Left forelimb (tissue), 1 donor: ENCODE measurements around the gene RPL13.
"Not testable (repeated sequence)": the region's sequence is repeated elsewhere in the genome, so short reads cannot be mapped to it uniquely, and the experiment has no call there.

Source experiments
- DNase-seq: peaks from one replicate; pipeline ENCODE4 v3.0.0-alpha.2; 2018; ENCODE audit warnings: low spot score

Gene RPL13

DNA sequence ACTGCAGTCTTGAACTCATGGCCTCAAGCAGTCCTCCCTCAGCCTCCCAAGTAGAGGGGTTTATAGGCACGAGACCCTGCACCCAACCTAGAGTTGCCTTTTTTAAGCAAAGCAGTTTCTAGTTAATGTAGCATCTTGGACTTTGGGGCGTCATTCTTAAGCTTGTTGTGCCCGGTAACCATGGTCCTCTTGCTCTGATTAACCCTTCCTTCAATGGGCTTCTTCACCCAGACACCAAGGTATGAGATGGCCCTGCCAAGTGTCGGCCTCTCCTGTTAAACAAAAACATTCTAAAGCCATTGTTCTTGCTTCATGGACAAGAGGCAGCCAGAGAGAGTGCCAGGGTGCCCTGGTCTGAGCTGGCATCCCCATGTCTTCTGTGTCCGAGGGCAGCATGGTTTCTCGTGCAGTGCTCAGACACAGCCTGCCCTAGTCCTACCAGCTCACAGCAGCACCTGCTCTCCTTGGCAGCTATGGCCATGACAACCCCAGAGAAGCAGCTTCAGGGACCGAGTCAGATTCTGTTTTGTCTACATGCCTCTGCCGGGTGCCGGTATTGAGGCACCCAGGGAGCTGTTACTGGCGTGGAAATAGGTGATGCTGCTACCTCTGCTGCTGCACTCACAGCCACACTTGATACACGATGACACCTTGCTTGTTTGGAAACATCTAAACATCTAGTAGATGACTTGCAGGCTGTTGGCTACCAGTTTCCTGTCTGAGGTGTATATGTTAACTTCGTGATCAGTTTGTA is 3.3 kb downstream of the RPL13 start:
- no peak for DNase-seq

DNA sequence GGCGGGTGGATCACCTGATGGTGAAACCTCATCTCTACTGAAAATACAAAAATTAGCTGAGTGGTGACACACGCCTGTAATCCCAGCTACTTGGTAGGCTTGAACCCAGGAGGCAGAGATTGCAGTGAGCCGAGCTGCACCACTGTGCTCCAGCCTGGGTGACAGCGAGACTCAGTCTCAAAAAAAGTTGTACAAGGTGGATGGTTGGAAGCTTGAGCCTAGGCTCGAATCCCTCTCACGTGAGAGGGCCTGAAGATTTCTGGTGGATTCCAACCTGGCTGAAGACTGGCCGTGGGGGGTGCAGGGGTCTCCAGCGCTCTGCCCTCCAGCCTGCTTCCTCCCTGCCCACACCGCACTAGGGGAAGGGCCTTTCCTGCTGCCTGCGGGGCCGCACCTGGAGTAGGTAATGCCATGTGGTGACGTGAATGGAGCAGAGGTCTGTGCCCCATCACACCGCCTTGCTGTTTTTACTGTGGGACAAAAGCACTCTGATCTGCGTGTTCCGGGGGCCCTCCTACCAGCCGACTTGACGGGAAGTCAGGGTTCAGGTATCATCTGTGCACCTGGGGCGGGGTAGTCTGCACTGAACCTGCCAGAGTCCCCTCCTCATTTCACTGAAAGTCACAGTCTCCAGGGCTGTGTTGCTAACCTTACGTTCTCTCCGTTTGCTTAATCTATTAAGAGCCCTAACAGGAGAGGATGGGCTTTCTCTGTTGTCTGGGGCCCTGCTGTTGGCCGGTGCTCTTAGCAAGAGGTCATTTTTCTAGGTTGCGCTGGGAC is 4.2 kb downstream of the RPL13 start:
- no peak for DNase-seq

DNA sequence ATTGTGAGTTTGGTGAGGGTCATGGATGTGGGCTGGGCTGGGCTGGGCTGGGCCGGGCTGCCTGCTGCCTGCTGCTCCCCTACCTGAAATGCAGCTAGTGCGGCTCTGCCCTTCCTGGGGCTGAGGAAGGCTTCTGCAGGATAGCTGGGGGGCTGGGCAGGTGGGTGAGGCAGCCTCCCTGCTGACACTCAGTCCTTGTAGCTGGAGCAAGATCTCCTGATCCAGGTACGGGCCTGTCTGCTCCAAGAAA is 4.7 kb downstream of the RPL13 start:
- no peak for DNase-seq

DNA sequence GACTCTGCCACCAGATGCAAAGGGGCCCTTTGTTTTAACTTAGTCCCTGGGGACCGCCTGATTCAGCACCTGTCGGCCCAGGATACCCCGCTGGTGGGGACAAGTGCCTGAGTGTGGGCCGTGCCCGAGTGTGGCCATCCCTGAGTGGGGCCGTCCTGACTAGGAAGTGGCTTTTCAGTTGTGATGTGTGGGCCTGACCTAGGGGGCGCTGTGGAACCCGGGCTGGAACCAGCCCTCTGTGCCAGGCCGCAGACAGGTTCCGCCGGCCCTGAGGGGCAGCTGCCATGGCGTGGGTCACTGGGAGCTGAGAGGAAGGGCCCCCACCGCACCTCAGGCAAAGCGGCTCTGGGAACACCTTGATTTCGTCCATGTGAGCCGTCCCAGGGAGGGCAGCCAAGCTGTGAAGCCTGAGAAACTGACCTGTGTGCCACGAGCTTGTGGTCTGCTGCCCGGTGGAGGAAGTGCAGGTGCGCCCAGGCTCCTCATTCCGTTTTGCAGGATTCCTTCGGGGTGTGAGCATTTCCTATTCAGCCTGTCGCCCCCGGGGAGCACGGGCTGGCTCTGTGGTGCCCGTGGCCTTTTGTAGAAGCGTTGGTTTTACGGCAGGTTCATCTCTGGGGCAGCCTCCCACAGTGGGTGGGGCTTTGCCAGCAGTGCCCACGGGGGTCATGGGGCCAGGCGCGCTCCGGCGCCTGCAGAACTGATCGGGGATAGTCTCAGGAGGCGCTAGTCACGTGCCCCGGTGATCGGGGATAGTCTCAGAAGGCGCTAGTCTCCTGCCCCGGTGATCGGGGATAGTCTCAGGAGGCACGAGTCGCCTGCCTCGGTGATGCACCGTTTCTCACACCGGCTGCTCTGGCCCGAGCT is 5.3 kb downstream of the RPL13 start:
- DNase-seq = no peak

DNA sequence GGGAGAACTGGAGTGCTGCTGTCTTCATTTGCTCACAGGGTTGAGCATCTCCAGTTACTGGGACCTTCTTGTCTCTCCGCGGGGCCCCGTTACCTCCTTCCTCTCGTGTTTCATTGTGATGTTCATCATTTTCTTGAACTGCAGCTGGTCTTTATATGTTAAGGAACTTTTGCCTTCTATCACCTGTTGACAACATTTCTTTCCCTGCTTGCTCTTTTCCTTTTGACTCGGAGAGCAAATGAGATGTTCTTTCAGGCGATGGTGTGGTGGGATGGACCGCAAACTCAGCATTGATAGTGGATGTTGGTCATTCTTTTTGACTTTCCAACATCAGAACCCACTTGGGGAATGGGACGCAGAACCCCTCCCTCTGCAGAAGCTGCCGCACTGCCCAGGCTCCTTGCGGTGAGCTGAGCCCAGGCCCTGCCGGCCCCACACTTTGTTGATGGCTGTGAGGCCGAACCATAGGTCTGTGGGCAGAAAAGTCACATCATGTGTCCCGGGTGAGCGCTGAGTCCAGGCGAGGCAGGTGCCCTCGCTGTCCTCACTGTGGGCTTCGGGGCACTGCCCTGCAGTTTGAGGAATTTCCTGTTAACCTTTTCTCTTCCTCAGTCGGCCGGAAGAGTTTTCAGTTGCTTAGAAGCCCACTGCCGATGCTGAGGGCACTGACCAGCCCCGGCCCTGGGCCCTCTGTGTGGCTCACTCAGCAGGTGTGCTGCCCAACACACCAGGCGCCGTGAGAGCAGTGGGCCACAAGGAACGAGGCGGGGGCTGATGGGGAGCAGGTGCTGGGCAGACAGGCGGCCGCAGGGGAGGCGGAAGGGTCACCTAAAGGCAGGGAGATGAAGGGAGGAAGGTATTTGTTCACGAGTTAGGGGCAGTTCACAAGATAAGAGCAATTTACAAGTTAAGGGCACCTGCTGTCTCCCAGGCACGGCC is 7.4 kb downstream of the RPL13 start:
- DNase-seq = no peak

DNA sequence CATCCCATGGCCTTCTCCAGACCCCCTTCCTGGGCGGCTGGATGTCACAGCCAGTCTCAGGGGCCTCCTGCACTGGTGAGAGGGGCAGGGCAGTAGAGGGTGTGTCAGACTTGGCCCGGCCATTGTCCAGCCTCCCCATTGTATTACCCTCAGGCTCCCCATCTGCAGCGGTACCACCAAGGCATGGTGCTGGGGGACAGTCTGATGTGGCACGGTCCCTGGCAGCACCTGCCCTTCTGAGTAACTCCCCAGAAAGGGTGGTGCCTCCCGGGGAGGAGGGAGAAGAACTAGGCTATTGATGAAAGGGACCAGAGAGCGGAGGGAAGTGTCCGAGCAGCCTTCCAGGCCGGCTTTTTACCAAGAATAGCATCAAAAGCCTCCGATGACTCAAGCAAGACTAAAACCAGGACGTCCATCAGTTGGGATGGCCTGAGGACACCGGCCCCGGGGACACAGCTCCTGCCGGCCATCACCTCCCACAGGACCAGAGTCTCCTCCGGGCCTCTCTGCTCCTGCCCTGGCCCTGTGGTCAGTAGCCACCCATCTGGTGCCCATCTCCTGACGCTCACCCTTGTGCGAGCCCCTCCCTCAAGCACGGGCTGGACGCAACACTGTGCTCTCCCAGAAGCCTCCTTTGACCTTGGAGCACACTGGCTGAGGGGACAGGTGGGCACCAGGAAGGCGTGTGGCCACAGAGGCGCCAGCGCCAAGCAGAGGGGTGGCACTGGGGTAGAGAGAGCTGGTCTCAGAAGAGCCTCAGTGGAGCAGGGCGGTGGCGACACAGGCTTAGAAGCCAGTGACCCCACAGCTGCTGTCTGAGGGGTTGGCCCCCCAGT is 9.2 kb downstream of the RPL13 start:
- DNase-seq = no peak

DNA sequence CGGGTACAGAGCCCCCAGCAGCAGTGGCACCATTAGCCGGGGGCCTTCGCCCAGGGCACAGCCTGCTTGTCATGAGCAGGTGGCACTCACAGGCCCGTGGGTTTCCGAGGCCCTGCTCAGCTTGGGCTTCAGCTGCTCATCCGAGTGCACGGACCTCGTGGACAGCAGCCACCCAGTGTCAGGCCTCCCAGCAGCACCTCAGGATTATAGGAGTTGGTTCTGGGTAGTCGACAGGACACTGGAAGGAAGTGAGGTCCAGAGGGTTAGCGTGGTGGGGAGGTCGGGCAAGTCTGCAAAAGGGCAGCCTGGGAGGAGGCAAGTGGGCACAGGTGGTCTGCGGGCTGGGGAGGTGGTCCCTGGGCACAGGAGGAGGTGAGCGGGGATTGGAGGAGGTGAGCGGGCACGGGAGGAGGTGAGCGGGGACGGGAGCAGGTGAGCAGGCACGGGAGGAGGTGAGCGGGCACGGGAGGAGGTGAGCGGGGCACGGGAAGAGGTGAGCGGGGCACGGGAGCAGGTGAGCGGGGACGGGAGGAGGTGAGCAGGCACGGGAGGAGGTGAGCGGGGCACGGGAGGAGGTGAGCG is 10.0 kb downstream of the RPL13 start:
- DNase-seq = no peak

DNA sequence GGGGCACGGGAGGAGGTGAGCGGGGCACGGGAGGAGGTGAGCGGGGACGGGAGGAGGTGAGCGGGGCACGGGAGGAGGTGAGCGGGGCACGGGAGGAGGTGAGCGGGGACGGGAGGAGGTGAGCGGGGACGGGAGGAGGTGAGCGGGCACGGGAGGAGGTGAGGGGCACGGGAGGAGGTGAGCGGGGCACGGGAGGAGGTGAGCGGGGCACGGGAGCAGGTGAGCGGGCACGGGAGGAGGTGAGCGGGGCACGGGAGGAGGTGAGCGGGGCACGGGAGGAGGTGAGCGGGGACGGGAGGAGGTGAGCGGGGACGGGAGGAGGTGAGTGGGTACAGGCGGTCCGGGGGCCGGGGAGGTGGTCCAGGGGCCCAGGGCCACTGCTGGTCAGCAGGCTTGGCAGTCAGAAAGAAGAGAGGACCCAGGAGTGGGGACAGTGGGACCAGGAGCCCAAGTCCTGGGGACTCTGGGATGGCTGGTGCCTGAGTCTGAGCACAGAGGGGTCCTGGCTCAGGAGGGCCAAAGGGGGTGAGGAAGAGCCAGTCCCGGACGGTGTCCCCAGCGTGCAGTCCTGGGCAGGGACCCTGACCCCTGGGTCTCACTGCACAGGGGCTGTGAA is 10.6 kb downstream of the RPL13 start:
- not testable (repeated sequence) for DNase-seq

DNA sequence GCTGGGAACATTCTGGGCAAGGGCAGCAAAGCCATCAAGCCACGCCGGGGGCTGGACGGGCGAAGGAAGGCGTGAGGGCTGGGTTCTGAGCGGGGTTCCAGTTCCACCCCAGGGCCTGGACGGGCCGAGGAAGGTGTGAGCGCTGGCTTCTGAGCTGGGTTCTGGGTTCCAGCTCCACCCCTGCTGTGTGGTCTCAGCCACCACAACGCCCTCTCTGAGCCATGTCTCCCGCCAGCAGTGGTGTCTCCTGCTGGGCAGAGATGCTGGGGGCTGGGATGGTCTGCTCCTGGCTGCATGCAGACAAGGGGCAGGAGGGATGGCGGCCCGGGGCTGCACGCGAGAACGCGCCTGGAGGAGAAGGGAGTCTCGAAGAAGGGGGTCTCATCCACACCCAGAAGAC is 11.2 kb downstream of the RPL13 start:
- DNase-seq = no peak

DNA sequence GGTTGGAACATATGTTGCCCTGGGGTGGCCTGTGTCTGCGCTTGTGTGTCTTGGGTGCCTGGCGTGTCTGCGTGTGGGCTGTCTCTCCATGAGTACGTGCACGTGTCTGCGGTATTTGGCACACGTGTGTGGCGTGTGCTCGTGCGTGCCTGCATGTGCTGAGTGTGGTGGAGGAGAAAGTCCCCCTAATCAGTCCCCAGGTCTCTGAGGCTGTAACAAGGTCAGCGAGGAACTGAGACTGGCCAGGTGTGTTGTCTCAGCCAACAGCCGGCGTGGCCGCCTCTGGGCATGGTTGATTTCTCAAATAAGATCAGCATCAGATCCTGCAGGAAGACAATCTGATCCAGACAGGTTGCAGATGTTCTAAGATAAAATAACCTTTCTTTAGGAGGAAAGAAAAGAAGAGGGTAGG is 11.6 kb downstream of the RPL13 start:
- DNase-seq = no peak

DNA sequence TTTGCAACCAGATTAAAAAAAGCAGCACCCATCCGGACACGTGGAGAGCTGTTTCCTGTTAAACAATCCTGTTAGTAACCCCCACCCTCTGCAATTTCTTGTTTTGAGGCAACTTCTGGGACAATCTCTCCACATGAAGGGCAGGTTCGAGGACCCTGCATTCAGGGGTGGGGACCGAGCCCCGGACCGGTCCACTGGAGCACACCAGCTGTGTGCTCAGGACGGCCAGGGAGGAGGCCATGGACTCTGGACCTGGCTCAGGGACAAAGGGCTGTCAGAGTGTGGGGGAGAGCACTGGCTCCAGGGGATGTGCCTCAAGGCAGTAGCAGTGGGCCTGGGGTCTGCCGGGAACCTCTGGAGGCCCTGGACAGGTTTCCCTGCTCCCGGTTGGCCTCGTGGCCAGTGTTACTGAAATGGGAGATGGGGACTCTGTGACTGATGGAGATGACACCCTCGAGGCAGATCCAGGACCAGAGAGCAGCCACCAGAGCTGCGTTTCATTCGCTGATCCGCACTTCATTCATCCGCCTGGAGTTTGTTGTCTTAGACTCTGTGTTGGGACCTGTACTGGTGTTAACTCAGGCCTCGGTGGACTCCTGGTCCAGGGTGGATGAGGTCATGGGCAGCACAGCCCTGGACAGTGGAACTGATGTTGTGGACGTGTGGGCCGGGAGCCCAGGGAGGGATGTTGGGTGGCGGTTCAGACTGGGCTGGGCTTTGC is 12.2 kb downstream of the RPL13 start:
- DNase-seq = no peak

DNA sequence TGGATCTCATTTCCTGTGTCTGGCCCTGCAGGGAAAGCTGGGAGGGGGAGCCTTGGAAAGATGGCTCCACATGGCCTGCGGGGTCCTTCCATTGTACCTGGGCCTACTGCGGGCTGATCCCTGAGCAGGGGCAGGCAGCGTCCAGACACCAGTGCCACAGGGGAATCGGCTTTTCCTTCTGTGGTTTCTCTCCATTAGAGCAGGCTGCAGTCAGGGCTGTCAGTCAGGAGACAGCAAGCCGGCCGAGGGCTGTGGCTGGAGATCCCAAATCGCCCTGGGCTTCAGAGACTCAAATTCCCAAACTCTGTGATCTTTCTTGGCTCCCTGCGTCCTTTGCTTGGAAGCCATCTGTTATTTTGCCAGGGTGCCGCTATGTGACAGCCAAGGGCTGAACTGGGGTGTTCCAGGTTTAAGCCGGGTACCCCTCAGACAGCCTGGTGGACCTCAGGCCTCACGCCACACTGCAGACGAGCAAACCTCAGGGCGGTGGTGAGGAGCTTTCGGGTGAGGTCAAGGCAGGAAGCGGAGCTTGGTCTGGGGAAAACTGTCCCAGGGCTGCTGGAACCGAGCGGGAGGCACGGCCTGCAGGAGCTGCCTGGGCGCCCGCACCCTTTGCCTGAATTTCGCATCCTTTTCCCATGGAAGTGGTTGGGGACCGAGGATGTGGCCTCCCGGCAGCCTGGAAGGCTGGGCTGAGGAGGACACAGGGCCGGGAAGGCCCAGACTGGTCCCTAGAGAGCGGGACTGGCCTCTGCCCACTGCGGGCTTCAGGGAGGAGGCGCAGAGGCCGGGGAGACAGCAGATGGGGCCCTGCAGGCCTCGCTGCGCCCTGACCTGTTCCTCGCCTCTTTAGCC is 13.6 kb downstream of the RPL13 start:
- DNase-seq = no peak

DNA sequence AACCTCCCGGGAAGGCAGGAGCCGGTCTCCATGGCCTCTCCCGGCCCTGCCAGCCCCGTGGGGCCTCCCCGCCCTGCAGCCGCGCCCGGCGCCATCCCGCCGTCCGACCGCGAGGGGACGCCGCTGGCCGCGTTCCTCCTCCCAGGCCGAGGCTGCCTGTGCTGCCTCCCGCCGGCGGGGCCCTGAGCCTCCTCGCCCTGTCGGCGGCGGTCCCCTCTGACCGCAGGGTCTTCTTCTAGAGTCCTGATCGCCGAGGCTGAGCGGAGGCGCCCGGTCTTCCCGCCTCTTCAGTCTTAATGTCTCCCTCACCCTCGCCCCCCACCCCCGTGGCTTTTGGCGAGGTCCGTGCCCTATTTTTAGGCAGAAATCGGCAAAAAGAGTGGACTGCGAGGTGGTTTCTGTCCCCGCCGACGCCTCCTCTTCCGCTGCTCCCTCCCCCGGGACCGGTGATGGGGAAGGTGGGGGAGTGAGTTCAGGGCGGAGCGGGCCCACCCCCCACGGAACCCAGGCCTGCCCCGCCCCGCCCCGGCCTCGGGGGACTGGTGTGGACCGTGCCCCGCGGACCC is 14.3 kb downstream of the RPL13 start:
- no peak for DNase-seq

DNA sequence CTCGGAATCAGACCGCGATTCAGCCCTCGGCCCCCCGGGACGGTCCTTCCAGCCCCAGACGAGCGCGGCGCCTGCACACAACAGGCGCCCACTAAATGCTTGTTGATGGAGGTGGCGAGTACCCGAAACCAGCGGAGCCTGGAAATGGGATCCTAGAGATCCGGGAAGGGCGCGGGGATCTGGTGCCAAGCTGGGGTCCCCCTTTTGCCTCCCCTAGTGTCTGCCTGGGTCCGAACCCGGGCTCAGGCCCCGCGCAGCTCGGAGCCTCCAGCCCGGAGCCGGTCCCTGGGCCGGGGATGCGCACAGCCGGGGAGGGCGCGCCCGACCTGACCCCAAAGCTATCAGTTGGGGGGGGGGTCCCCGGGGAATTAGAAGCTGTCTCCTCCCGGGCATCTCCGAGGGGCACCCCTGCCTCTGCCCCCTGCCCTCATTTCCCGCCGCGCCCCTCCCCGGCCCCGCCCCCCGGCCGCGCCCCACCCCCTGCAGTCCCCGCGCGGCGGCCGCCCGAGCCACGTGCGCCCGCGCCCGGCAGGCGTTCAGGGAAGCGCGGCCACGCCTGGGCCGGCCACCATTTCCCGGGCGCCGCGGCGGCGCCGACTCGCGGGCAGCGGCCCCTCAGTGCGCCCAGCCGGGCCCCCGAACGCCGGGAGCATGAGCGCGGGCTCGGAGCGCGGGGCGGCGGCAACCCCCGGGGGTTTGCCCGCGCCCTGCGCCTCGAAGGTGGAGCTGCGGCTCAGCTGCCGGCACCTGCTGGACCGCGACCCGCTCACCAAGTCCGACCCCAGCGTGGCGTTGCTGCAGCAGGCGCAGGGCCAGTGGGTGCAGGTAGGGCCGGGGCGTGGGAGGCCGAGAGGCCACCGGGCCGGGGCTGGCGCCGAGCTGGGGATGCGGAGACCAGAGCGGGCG is 15.0 kb downstream of the RPL13 start, which contains the start of gene CPNE7:
CPNE7 (plus strand) TSS at position 512 of the 906 bp plus-strand sequence; CDS start at position 652, 140 bp downstream.
- no peak for DNase-seq

DNA sequence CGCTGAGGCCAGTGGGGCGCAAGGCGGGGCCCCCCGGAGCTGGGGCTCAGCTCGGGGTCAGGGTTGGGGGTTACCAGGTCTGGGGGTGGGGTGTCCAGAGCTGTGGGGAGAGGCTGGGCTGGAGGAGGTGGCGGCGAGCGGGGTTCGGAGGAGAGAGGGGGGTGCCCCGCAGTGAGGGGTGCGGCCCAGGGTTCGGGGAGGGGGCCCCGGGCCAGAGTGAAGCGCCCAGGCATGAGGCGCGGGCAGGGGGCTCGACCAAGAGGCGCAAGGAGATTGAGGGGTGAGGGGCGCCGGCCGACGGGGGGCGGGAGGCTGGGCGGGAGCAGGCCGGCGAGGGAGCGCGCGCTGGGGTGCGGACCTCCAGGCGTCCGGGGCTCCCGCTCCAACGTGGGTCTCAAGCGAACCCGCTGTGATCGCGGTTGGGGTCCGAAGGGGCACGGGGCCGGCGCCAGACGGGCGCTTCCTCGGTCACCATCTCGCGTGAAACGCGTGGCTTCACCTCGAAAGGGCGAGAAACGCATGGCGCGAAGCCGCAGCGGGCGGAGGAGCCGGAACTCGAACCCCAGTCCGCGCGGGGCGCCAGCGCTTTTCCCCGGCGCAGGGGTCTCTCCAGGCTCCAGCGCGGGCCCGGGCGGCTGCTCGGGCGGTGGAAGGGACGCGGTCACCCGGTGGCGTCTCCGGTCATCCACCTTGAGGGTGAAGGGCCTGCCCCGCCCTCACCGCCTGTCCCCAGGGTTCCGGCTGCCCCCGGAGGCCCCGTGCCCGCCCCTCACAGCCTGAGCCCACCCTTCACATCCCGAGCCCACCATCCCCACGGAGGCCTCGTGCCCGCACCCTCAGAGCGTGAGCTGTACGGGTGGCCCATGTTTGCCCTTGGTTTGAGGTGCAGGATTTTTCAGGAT is 15.9 kb downstream of the RPL13 start:
- DNase-seq = no peak
